Right lobe of liver (tissue), 6 donors: ENCODE data around the gene TP53. TPM values are rescaled to one million over a fixed set of nuclear protein-coding genes. Genes with fewer than 3 reads are reported as not detected.
A peak's percentile ranks its signal among the peaks of the same experiment; 100 is the strongest.

Source experiments
- ATAC-seq, 4 donors: fragments of 200-7000 bp; cut with Tn5 transposase; one replicate each; pipeline ENCODE4 v1.9.1; 2020; ENCODE audit warnings: mild to moderate bottlenecking in 4 of 4, moderate library complexity in 4 of 4
- DNase-seq, 3 donors: peaks; one replicate each; pipeline ENCODE4 v3.0.0-alpha.2; 2020
- H3K27ac ChIP-seq, 3 donors: fragments of 200-600 bp; one replicate each; pipeline ENCODE4 v1.8.0; 2022
- H3K27me3 ChIP-seq, 2 donors: fragments of 200-600 bp; one replicate each; pipeline ENCODE4 v1.8.0; 2022
- H3K36me3 ChIP-seq, 4 donors: fragments of 200-600 bp; sonication (generic) in 1 of 4; one replicate each; pipeline versions ENCODE4 v1.5.1 to v1.8.0; 2017 to 2022; ENCODE audit warnings: control low read depth in 1 of 4
- H3K4me1 ChIP-seq, 4 donors: fragments of 200-600 bp; sonication (generic) in 1 of 4; one replicate each; pipeline versions ENCODE4 v1.5.1 to v1.8.0; 2017 to 2022; ENCODE audit warnings: control low read depth in 1 of 4
- H3K4me3 ChIP-seq, 3 donors: fragments of 200-600 bp; one replicate each; pipeline ENCODE4 v1.8.0; 2022
- H3K9me3 ChIP-seq, 4 donors: fragments of 200-600 bp; sonication (generic) in 1 of 4; one replicate each; pipeline versions ENCODE4 v1.5.1 to v1.8.0; 2017 to 2022; ENCODE audit warnings: control low read depth in 1 of 4
- CTCF ChIP-seq, 4 donors: fragments of 200-600 bp in 3 of 4; fragments of 450-650 bp in 1 of 4; IDR thresholded peaks; one replicate each; pipeline versions ENCODE4 v1.5.1 to v1.8.0; 2016 to 2022; ENCODE audit warnings: antibody characterized with exemption in 4 of 4, mild to moderate bottlenecking in 2 of 4
- POLR2A ChIP-seq: fragments of 450-650 bp; IDR thresholded peaks from one replicate; pipeline ENCODE4 v1.6.1; 2017; ENCODE audit warnings: antibody characterized with exemption, mild to moderate bottlenecking
- WGBS: methylation state at CpG from one replicate; pipeline ENCODE4 v1.1.6; 2018; ENCODE audit warnings: low coverage, low lambda C conversion rate; ENCODE audit not compliant: insufficient coverage; ENCODE audit errors: missing lambda C conversion rate; 5-methylcytosine and 5-hydroxymethylcytosine counted together
- intact Hi-C, 2 donors: fragments of 100-400 bp; cut with DNase I; formaldehyde crosslinking; loops; one replicate each; pipeline versions ENCODE4 v1.11.2 to v1.14.1; 2022
- total RNA-seq, 6 experiments: library from RNA; depleted of rRNA in 2 of 6; stranded (reverse); fragments of >200 nt in 2 of 6; fragmentation: NEBNext Ultra II Directional in 3 of 6; extraction: Animal tissue kit (Norgen Biotek cat#: 25700) in 3 of 6; gene quantifications; one replicate each; pipeline versions ENCODE4 v1.1.0 to v1.2.4, GENCODE V29; 2016 to 2023
- donor health status: DM: no; HTN: yes; CAD: no.
- donor health status: DM: no; HTN: no; CAD: no.
- donor health status: DM: no; HTN: no; CAD: no.
- donor health status: DM: no; HTN: yes; CAD: no.
- donor health status: DM: no; HTN: yes; CAD: no.

Gene TP53
- total RNA-seq, 6 experiments from 2014 or later: 12.9 to 30.0 (median 23.0) TPM

DNA sequence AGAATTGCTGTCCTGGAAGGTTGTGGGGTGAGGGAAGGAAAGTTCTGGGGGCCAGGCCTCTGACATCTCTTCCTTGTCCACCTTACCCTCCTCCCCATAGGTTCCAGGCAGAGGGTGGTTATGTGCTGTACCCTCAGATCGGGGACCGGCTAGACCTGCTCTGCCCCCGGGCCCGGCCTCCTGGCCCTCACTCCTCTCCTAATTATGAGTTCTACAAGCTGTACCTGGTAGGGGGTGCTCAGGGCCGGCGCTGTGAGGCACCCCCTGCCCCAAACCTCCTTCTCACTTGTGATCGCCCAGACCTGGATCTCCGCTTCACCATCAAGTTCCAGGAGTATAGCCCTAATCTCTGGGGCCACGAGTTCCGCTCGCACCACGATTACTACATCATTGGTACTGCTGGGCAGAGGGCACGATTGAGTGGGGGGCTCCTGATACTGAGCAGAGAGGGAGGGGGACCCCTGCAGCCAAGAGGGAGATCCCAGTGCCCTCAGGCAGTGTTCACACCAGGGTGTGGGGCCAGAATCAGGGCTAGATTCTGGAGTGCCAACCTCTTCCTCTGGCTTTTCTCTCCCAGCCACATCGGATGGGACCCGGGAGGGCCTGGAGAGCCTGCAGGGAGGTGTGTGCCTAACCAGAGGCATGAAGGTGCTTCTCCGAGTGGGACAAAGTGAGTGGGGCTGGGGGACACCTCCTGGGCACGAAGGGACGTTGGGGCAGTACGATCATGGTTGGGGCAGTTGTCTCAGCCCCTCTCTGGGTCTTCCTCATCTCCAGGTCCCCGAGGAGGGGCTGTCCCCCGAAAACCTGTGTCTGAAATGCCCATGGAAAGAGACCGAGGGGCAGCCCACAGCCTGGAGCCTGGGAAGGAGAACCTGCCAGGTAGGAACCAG lies 20.8 kb upstream of the TP53 start:
- intact Hi-C loops: no loop called here
- H3K27me3 ChIP-seq: no peaks in the 10 kb centered on the region
- TF ChIP-seq CTCF (IDR thresholded peaks at IDR 0.05): no peak
- TF ChIP-seq POLR2A: no peak
- no peaks in the 10 kb centered on the region for H3K36me3 ChIP-seq
- no peak overlapping the region for H3K27ac ChIP-seq
- no peaks in the 10 kb centered on the region for H3K9me3 ChIP-seq
- ATAC-seq: no peak
- no peaks in the 10 kb centered on the region for H3K4me1 ChIP-seq
- WGBS: 53% methylated on average over 3 of the region's 22 CpGs
- H3K4me3 ChIP-seq: no peak overlapping the region
- no peak for DNase-seq

DNA sequence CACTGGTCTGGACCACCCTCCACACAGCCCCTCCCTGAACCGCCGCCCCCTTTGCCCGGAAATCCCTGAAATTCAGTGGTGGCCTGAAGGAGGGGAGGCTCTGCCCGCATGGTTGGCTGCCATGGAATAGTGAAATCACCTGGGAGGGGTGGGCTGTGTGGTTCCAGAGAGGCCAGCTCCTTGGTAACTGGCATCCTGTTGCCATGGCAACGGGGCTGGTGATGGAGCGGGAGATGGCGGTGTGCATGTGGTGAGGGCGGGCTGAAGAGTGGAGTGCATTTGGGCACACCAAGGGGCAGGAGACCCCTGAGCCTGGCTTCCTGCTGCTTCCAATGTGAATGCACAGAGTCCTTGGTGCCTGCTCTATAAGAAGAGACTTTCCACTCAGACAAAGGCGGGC lies 20.2 kb upstream of the TP53 start:
- no peaks in the 10 kb centered on the region for H3K9me3 ChIP-seq
- intact Hi-C loops: no loop called here
- no peak overlapping the region for H3K4me3 ChIP-seq
- no peak for ATAC-seq
- no peaks in the 10 kb centered on the region for H3K36me3 ChIP-seq
- no peaks in the 10 kb centered on the region for H3K27me3 ChIP-seq
- DNase-seq: no peak
- 53% methylated on average over 3 of the region's 9 CpGs for WGBS
- TF ChIP-seq CTCF (IDR thresholded peaks at IDR 0.05) (no peak), POLR2A (no peak)
- H3K27ac ChIP-seq: no peak overlapping the region
- H3K4me1 ChIP-seq: no peaks in the 10 kb centered on the region

DNA sequence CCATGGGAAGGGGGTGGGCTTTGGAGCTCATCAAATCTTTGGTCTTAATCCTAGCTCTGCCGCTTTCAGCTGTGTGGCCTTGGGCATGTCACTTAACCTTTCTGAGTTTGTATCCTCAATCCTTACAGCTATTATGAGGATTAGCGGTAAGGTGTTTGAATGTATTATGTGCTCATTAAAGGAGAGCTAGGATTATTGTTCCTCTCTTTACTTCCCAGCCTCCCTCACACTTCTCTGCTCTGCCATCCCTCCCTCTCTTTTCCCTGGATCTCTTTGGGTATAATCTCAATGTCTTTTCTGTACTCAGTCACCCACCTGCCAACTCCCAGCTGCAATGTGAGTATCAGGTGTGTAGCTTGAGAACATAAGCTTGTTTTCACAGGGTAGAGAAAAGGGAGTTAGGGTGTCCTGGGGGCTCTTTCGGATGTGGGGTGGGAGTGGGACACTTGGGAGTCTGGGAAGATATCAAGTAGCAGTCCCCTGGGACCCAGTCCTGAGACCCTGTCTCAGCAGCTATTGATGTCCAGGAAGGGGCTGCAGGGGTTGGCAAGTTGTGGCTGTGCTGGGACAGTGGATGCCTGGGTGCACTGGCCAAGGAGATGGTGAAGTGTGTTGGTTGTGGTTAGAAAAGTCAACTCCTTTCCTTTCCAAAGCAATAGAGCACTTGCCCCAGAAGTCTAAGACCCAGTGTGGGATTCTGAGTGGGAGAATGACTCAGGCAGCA lies 19.5 kb upstream of the TP53 start:
- no peak overlapping the region for H3K4me3 ChIP-seq
- no peaks in the 10 kb centered on the region for H3K4me1 ChIP-seq
- no peak overlapping the region for H3K27ac ChIP-seq
- H3K9me3 ChIP-seq: no peaks in the 10 kb centered on the region
- 75% methylated on average over 3 of the region's 3 CpGs for WGBS
- peaks cover 0 to under 1% (median 0%) of the 10 kb centered on the region in 4 donors for H3K36me3 ChIP-seq
- TF ChIP-seq CTCF (IDR thresholded peaks at IDR 0.05) (no peak), POLR2A (no peak)
- intact Hi-C loops: no loop called here
- no peaks in the 10 kb centered on the region for H3K27me3 ChIP-seq
- ATAC-seq (no peak), DNase-seq (no peak)

DNA sequence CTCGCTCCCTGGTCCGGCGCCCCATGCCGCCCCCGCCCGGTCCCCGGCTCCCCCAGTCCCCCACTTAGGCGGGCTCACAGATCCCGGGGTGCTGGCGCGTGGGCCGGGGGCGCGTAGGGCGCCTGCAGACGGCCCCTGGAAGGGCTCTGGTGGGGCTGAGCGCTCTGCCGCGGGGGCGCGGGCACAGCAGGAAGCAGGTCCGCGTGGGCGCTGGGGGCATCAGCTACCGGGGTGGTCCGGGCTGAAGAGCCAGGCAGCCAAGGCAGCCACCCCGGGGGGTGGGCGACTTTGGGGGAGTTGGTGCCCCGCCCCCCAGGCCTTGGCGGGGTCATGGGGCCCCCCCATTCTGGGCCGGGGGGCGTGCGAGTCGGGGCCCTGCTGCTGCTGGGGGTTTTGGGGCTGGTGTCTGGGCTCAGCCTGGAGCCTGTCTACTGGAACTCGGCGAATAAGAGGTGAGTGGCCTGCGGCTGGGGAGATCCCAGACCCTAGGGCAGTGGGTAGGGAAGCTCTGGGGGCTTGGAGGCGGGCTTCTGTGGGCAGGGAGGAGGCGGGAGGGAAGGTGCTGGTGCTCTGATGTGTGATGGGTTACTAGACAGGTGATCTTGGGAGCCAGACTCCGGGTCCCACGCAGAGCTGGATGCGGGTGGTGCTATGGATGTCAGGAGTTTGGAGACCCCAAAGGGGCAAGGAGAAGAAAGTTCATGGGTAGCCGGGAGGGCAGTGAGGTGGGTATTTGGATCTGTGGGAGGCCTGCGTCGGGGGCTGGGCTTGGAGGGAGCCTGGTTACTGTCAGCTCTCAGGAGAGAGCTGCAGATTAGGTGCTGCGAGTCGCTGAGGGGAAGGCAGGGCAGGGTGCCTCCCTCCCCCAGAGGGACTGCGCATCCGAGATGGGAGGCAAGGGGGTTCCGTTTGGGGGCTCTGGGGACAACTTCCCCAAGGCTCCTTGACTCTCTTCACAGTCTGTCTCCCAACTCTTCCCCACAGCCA lies 18.3 kb upstream of the TP53 start:
- no peak for DNase-seq
- H3K27me3 ChIP-seq: no peaks in the 10 kb centered on the region
- WGBS: 9% methylated on average over 19 of the region's 50 CpGs

More for the DNA sequence above, 18.3 kb upstream of the TP53 start:
- Histone ChIP-seq H3K9me3 (no peaks in the 10 kb centered on the region), H3K36me3 (peaks cover 0 to 6% (median 0%) of the 10 kb centered on the region in 4 donors), H3K27ac (no peak overlapping the region), H3K4me1 (no peaks in the 10 kb centered on the region), H3K4me3 (peak overlapping the region; percentile 9 to 14 (median 13))
- ATAC-seq: no peak
- TF ChIP-seq CTCF (IDR thresholded peaks at IDR 0.05): no peak
- TF ChIP-seq POLR2A: no peak
- intact Hi-C loops: no loop called here
